NT2/D1 (cell line): ENCODE measurements around the gene HGFAC.

Experiments
- SUZ12 ChIP-seq: IDR thresholded peaks from 2 replicates; pipeline ENCODE4 v1.6.1; 2011; ENCODE audit not compliant: insufficient read length, insufficient read depth; ENCODE audit errors: extremely low read depth
- YY1 ChIP-seq: IDR thresholded peaks from 2 replicates; pipeline ENCODE4 v1.6.1; 2011; ENCODE audit not compliant: insufficient read length, insufficient read depth

DNA sequence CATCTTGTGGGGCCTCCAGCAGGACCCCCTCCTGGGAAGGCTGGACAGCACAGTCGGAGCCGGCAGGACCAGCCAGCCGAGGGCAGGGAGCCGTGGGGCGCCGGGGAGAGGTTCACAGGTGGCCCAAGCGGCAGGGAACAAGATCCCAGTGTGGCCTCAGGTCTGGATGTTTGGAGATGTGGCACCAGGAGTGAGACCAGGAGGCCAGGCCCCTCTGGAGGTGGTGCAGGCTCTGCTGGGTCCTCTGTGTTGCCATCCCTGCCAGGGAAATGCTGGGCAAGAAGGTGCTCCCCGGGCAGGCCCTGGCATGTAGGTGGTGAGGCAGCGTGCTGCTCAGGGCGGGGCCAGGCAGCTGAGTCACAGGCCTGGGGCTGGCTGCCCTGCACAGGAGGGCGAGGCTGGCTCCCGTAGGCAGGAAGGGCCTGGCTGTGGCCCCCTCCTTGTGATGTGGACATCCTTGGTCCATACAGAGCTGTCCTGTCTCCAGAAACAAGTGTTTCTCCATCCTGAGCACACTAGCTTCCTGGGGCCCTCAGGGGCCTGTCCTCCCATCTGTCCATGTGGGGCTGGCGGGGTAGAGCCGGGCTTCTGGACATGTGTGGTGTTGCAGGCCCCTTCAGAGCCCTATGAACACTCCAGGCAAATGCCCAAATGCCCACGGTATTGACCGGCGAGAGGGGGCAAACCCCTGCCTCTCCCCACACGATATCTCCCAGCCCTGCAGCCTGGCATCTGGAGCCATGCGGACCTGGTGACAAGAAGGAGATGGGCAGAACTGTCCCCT, 4.8 kb upstream of the HGFAC start:
- TF ChIP-seq YY1 (no peak), SUZ12 (no peak)
